Measurements from ENCODE around the gene PI4KA. TPM values are rescaled to one million over a fixed set of nuclear protein-coding genes. Genes with fewer than 3 reads are reported as not detected.

Gene PI4KA
- total and polyA plus RNA-seq, 2 experiments from 2014 or later = 83.7 to 85.2 TPM

DNA sequence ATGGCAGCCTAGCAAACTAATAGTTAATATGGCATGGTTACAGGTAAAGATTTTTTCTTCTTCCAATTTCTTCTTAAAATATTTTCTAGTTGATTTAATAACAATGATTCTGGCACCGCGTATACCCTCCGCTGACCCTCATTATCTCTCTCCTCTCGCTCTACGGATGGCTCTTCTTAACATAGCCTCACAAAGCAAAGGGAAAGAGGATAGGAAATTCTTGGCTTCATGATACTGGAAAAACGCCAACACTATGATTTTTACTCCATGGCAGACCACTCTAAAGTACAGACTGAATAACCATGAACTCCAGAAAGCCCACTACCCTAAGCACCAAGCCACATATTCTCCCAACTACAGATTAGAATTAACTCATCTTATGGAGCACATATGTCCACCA is 6.1 kb downstream of the PI4KA start:
- no peak overlapping the region for H3K27ac ChIP-seq
- H3K4me3 ChIP-seq = no peak overlapping the region
- peaks cover 8% of the 10 kb centered on the region for H3K4me1 ChIP-seq (ENCODE audit: low read depth)
- H3K27me3 ChIP-seq = no peaks in the 10 kb centered on the region
- H3K36me3 ChIP-seq = no peaks in the 10 kb centered on the region
- TF ChIP-seq, protein P1, sequence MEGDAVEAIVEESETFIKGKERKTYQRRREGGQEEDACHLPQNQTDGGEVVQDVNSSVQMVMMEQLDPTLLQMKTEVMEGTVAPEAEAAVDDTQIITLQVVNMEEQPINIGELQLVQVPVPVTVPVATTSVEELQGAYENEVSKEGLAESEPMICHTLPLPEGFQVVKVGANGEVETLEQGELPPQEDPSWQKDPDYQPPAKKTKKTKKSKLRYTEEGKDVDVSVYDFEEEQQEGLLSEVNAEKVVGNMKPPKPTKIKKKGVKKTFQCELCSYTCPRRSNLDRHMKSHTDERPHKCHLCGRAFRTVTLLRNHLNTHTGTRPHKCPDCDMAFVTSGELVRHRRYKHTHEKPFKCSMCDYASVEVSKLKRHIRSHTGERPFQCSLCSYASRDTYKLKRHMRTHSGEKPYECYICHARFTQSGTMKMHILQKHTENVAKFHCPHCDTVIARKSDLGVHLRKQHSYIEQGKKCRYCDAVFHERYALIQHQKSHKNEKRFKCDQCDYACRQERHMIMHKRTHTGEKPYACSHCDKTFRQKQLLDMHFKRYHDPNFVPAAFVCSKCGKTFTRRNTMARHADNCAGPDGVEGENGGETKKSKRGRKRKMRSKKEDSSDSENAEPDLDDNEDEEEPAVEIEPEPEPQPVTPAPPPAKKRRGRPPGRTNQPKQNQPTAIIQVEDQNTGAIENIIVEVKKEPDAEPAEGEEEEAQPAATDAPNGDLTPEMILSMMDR (IDR thresholded peaks at IDR 0.05; ENCODE audit: low read depth, low read length) = no peak
- no peaks in the 10 kb centered on the region for H3K9me3 ChIP-seq (ENCODE audit: low read depth)
- no peak for DNase-seq (ENCODE audit: low read depth in 1 of 2, low spot score in 1 of 2)

DNA sequence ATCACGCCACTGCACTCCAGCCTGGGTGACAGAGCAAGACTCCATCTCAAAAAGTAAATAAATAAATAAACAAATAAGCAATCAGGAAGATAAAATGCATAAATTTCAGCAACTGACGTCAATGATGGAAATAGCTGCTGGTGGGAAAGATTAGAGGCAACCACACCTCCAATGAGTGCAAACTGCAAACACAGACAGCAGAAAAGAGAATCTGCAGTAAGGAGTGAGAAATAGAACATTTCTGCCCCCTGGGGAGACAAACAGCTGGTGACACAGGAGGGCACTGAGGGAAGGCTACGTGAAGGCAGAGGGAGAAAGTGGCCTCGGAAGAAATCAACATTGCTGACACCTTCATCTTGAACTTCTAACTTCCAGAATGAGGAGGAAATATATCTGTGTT is 6.5 kb downstream of the PI4KA start:
- no peak for DNase-seq (ENCODE audit: low read depth in 1 of 2, low spot score in 1 of 2)
- no peaks in the 10 kb centered on the region for H3K36me3 ChIP-seq

DNA sequence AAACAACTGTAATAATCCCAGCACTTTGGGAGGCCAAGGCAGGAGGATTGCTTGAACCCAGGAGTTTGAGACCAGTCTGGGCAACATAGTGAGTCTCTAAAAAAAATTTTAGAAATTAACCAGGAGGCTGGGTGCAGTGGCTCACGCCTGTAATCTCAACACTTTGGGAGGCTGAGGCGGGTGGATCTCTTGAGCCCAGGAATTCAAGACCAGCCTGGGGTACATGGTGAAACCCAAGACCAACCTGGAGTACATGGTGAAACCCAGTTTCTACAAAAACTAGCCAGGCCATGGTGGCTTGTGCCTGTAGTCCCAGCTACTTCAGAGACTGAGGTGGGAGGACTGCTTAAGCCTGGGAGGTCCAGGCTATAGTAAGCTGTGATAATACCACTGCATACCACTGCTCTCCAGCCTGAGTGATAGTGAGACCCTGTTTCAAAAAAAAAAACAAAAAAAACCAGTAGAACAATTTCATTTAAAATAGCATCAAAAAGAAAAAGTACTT is 11.2 kb downstream of the PI4KA start:
- Histone ChIP-seq H3K27ac (no peak overlapping the region), H3K4me1 (ENCODE audit: low read depth) (peaks cover 8% of the 10 kb centered on the region), H3K27me3 (no peaks in the 10 kb centered on the region), H3K4me3 (no peak overlapping the region), H3K36me3 (no peaks in the 10 kb centered on the region), H3K9me3 (ENCODE audit: low read depth) (no peaks in the 10 kb centered on the region)
- no peak for DNase-seq (ENCODE audit: low read depth in 1 of 2, low spot score in 1 of 2)
- TF ChIP-seq, protein P1 (IDR thresholded peaks at IDR 0.05; ENCODE audit: low read depth, low read length) = no peak

More for the DNA sequence above, 6.5 kb downstream of the PI4KA start:
- no peak overlapping the region for H3K27ac ChIP-seq
- H3K9me3 ChIP-seq (ENCODE audit: low read depth) = no peaks in the 10 kb centered on the region
- no peak overlapping the region for H3K4me3 ChIP-seq
- TF ChIP-seq, protein P1 (IDR thresholded peaks at IDR 0.05; ENCODE audit: low read depth, low read length) = no peak
- peaks cover 4% of the 10 kb centered on the region for H3K4me1 ChIP-seq (ENCODE audit: low read depth)
- no peaks in the 10 kb centered on the region for H3K27me3 ChIP-seq

DNA sequence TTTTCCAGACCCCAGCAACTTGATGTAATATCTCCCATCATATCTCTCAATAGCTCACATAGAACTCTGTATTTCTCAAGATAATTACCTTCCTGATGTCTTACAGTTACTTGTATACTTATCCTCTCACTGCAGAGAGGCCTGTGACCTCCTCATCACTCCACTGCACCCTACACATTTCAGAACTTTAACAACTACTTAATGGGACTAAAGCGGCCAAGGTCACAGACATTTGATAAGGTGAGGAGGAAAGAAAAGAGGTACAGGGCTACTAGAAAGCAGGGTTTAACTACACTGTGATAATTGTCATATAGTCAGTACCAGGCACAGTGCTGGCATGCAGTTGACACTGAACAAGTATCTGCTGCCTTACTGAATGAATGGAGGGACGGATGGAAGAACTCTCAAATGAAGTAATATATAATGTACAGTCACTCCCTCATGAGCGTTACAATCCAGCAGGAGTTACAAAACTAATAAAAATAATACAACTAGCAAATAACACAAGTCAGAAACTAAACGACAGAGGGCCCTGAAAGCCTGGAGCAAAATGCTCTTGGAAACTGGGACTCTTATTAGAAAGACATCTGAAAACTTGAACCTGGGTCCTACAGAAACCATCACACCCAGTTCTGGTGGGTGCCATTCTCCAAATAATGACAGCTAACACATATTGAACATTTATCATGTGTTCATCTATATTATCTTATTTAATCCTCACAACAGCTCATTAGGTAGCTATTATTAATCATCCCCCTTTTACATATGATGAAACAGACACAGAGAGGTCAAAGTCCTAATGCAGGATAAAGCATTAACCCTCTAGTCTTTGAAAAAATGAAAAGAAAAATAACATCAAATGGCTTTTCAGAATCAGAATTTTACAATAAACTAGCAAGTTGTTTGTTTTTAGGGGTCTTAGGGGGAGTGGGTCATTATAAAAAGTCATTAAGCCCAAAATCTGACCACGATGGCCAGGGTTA is 14.3 kb downstream of the PI4KA start:
- DNase-seq (ENCODE audit: low read depth in 1 of 2, low spot score in 1 of 2) = no peak
- Histone ChIP-seq H3K9me3 (ENCODE audit: low read depth) (no peaks in the 10 kb centered on the region), H3K4me3 (no peak overlapping the region), H3K36me3 (no peaks in the 10 kb centered on the region), H3K27ac (no peak overlapping the region), H3K4me1 (ENCODE audit: low read depth) (peaks cover 8% of the 10 kb centered on the region), H3K27me3 (no peaks in the 10 kb centered on the region)
- TF ChIP-seq, protein P1 (IDR thresholded peaks at IDR 0.05; ENCODE audit: low read depth, low read length) = no peak

DNA sequence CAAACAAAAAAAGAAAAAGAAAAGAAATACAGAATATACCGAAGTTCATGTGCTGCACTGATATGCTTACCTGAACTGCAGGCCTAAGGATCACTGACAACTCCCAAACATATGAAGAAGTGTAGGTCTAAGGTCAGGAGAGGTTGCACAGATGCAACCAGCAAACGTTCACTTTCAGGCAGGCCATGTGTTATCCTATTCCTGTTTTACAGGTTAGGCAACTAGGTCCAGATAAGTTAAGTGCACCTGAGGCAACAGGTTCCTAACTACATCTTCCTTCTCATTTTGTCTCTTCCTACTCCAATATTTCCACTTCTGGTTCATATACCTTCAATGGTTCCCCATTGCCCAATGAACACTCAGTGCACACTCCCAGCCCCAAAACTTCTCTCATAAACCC is 15.1 kb downstream of the PI4KA start:
- Histone ChIP-seq H3K27me3 (no peaks in the 10 kb centered on the region), H3K4me1 (ENCODE audit: low read depth) (peaks cover 8% of the 10 kb centered on the region), H3K9me3 (ENCODE audit: low read depth) (no peaks in the 10 kb centered on the region), H3K36me3 (no peaks in the 10 kb centered on the region), H3K27ac (no peak overlapping the region), H3K4me3 (no peak overlapping the region)
- TF ChIP-seq, protein P1 (IDR thresholded peaks at IDR 0.05; ENCODE audit: low read depth, low read length) = no peak
- DNase-seq (ENCODE audit: low read depth in 1 of 2, low spot score in 1 of 2) = no peak

All from cardiac muscle cell (in vitro differentiated cells and primary cell).